GM12872 (cell line): Measurements from ENCODE around the gene TFAP2C.

ENCODE experiments used
- TF ChIP-seq, protein P1 (sequence below): IDR thresholded peaks from 3 replicates; pipeline ENCODE4 v1.5.1; 2011; ENCODE audit warnings: low read depth, mild to moderate bottlenecking, low read length, moderate library complexity; ENCODE audit not compliant: insufficient read depth

The TFAP2C gene

GRCh38 chr20:56627122-56628014 lies 1.7 kb upstream of the TFAP2C start:
- TF ChIP-seq, protein P1, sequence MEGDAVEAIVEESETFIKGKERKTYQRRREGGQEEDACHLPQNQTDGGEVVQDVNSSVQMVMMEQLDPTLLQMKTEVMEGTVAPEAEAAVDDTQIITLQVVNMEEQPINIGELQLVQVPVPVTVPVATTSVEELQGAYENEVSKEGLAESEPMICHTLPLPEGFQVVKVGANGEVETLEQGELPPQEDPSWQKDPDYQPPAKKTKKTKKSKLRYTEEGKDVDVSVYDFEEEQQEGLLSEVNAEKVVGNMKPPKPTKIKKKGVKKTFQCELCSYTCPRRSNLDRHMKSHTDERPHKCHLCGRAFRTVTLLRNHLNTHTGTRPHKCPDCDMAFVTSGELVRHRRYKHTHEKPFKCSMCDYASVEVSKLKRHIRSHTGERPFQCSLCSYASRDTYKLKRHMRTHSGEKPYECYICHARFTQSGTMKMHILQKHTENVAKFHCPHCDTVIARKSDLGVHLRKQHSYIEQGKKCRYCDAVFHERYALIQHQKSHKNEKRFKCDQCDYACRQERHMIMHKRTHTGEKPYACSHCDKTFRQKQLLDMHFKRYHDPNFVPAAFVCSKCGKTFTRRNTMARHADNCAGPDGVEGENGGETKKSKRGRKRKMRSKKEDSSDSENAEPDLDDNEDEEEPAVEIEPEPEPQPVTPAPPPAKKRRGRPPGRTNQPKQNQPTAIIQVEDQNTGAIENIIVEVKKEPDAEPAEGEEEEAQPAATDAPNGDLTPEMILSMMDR: no peak

DNA sequence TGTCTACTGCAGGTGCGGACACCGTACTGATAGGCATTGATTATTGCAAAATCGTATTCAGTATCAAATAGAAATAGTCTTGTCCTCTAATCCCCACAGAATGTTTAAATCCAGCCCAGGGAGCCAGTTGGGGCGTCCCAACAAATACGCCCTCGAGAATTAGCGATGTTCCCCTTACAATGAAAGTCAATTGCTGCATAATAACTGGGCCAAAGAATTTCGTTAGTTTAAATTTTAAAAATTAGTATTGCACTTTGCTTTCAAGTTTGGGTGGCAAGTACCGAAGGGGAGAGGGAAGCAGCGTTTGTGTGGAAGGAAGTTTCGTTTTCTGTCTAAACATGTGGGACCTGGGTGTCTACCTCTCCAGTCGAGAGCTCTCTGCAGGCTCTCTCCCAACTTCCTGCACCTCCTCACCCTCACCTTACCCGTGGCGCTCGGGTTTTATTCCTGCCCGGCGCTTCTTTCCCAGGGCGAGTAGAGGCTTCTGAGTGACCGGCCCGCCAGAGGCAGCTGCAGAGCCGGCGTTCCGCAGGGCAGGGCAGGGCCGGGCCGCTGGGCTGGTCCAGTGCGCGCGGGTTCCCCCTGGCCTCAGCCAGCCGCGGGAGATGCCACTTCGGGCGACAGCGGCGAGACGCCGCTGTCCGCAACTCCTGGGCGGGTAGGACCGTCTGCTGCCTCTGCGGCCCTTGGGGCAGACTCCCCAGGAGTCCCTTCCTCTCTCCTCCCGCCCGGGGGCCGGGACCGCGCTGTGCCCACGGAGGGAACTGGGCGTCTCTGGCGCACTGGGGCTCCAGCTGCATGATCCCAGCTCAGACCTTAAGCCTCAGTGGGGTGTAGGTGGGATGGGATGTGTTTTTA lies 862 bp upstream of the TFAP2C start:
- TF ChIP-seq, protein P1: no peak

GRCh38 chr20:56629464-56630085 lies 469 bp downstream of the TFAP2C start:
- TF ChIP-seq, protein P1: no peak

DNA sequence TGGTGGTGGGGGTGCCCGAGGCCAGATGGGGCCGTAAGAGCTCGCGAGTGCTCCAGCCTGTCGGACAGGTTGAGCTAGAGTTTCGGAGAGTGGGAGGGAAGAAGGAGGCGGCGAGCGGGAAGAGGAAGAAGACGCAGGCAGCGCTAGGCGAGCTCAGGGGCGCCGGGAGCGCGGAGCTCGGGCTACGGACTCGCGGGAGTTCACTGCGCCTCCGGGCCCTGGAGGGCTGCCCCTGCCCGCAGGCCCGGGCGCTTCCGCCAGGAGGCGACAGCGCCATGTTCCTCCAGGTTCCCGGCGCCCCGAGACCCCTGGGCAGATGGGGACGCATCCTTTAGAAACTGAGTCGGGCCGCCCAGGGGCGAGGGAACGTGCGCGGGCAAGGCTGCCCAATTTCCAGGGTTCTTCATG lies 984 bp downstream of the TFAP2C start:
- TF ChIP-seq, protein P1: peak; percentile 39

GRCh38 chr20:56630506-56631317 lies 1.6 kb downstream of the TFAP2C start:
- TF ChIP-seq, protein P1: no peak

DNA sequence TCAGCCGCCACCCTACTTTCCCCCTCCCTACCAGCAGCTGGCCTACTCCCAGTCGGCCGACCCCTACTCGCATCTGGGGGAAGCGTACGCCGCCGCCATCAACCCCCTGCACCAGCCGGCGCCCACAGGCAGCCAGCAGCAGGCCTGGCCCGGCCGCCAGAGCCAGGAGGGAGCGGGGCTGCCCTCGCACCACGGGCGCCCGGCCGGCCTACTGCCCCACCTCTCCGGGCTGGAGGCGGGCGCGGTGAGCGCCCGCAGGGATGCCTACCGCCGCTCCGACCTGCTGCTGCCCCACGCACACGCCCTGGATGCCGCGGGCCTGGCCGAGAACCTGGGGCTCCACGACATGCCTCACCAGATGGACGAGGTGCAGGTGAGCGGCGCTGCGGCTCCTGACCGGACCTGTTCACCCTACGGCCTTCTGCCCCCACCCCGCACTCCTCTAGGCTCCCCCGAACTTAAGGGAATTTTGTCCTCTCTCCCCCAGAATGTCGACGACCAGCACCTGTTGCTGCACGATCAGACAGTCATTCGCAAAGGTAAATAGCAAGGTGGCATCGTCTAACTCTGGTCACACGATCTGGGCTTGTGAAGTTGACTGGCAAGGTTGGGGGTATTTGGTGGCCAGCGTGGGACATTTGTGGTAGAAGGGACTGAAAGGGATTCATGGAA lies 2.3 kb downstream of the TFAP2C start:
- TF ChIP-seq, protein P1: no peak
